Measurements from ENCODE around the gene FRMPD4. TPM values are rescaled to one million over a fixed set of nuclear protein-coding genes. Genes with fewer than 3 reads are reported as not detected.

Gene FRMPD4
- total RNA-seq, 3 donors from 2014 or later (not counting 1 experiment from before 2014, with no cell fraction given), result not detected

GRCh38 chrX:12405306-12405705, 267.0 kb downstream of the FRMPD4 start:
- Histone ChIP-seq H3K4me1 (ENCODE audit: control insufficient read depth, insufficient read depth, low read length) (no peaks in the 10 kb centered on the region), H3K27ac (ENCODE audit: low read length) (no peak overlapping the region), H3K36me3 (ENCODE audit: control insufficient read depth, insufficient read depth, low read length) (no peaks in the 10 kb centered on the region), H3K9me3 (ENCODE audit: control insufficient read depth, insufficient read depth, low read length) (no peaks in the 10 kb centered on the region), H3K4me3 (ENCODE audit: low read length) (no peak overlapping the region), H3K27me3 (ENCODE audit: control insufficient read depth, insufficient read depth, low read length) (no peaks in the 10 kb centered on the region)
- DNase-seq (no peak), ATAC-seq (no peak)
- H3K36me3 Mint-ChIP-seq, result no peaks in the 10 kb centered on the region
- no peak overlapping the region for H3K27ac Mint-ChIP-seq
- no CpG with 5 or more reads among the region's 2 CpGs for WGBS (ENCODE audit: insufficient coverage)
- no peak overlapping the region for H3K4me3 Mint-ChIP-seq
- no peaks in the 10 kb centered on the region for H3K9me3 Mint-ChIP-seq
- no peak for TF ChIP-seq CTCF (IDR thresholded peaks at IDR 0.05)
- no peaks in the 10 kb centered on the region for H3K4me1 Mint-ChIP-seq
- intact Hi-C loops (cut with micrococcal nuclease), result no loop called here
- no peaks in the 10 kb centered on the region for H3K27me3 Mint-ChIP-seq (ENCODE audit: low read depth in 2 of 2)

GRCh38 chrX:12410523-12410922, 272.2 kb downstream of the FRMPD4 start:
- intact Hi-C loops (cut with micrococcal nuclease), result no loop called here
- H3K27ac ChIP-seq (ENCODE audit: low read length), result no peak overlapping the region
- no peak for ATAC-seq
- no peak for TF ChIP-seq CTCF (IDR thresholded peaks at IDR 0.05)
- H3K4me1 ChIP-seq (ENCODE audit: control insufficient read depth, insufficient read depth, low read length), result no peaks in the 10 kb centered on the region
- DNase-seq, result no peak
- H3K9me3 Mint-ChIP-seq, result peaks cover 0 to 2% of the 10 kb centered on the region in 2 donors
- H3K4me3 ChIP-seq (ENCODE audit: low read length), result no peak overlapping the region
- no peaks in the 10 kb centered on the region for H3K36me3 ChIP-seq (ENCODE audit: control insufficient read depth, insufficient read depth, low read length)
- H3K27ac Mint-ChIP-seq, result no peak overlapping the region
- no peaks in the 10 kb centered on the region for H3K4me1 Mint-ChIP-seq
- no peaks in the 10 kb centered on the region for H3K36me3 Mint-ChIP-seq
- H3K27me3 Mint-ChIP-seq (ENCODE audit: low read depth in 2 of 2), result peaks cover 0 to 2% of the 10 kb centered on the region in 2 donors
- H3K9me3 ChIP-seq (ENCODE audit: control insufficient read depth, insufficient read depth, low read length), result no peaks in the 10 kb centered on the region
- 100% methylated on average over 1 of the region's 6 CpGs for WGBS (ENCODE audit: insufficient coverage)
- H3K4me3 Mint-ChIP-seq, result no peak overlapping the region
- H3K27me3 ChIP-seq (ENCODE audit: control insufficient read depth, insufficient read depth, low read length), result no peaks in the 10 kb centered on the region

- Histone ChIP-seq H3K4me3 (ENCODE audit: low read length) (no peak overlapping the region), H3K4me1 (ENCODE audit: control insufficient read depth, insufficient read depth, low read length) (no peaks in the 10 kb centered on the region), H3K9me3 (ENCODE audit: control insufficient read depth, insufficient read depth, low read length) (no peaks in the 10 kb centered on the region), H3K27ac (ENCODE audit: low read length) (no peak overlapping the region), H3K27me3 (ENCODE audit: control insufficient read depth, insufficient read depth, low read length) (no peaks in the 10 kb centered on the region), H3K36me3 (ENCODE audit: control insufficient read depth, insufficient read depth, low read length) (no peaks in the 10 kb centered on the region)
- 100% methylated on average over 1 of the region's 1 CpG for WGBS (ENCODE audit: insufficient coverage)
- ATAC-seq (no peak), DNase-seq (no peak)
- Mint-ChIP-seq H3K4me3 (no peak overlapping the region), H3K27me3 (ENCODE audit: low read depth in 2 of 2) (peaks cover 0 to 2% of the 10 kb centered on the region in 2 donors), H3K36me3 (no peaks in the 10 kb centered on the region), H3K4me1 (no peaks in the 10 kb centered on the region), H3K9me3 (peaks cover 2% of the 10 kb centered on the region in 2 donors), H3K27ac (no peak overlapping the region)
- intact Hi-C loops (cut with micrococcal nuclease), result no loop called here
- TF ChIP-seq CTCF (IDR thresholded peaks at IDR 0.05), result no peak
Observed at GRCh38 chrX:12411831-12412230, 273.6 kb downstream of the FRMPD4 start.

GRCh38 chrX:12412561-12412960, 274.3 kb downstream of the FRMPD4 start:
- Mint-ChIP-seq H3K4me3 (no peak overlapping the region), H3K36me3 (no peaks in the 10 kb centered on the region), H3K9me3 (peaks cover 2% of the 10 kb centered on the region in 2 donors), H3K27me3 (ENCODE audit: low read depth in 2 of 2) (peaks cover 0 to 2% of the 10 kb centered on the region in 2 donors), H3K27ac (no peak overlapping the region), H3K4me1 (no peaks in the 10 kb centered on the region)
- Histone ChIP-seq H3K9me3 (ENCODE audit: control insufficient read depth, insufficient read depth, low read length) (no peaks in the 10 kb centered on the region), H3K4me3 (ENCODE audit: low read length) (no peak overlapping the region), H3K27me3 (ENCODE audit: control insufficient read depth, insufficient read depth, low read length) (no peaks in the 10 kb centered on the region), H3K27ac (ENCODE audit: low read length) (no peak overlapping the region), H3K4me1 (ENCODE audit: control insufficient read depth, insufficient read depth, low read length) (no peaks in the 10 kb centered on the region), H3K36me3 (ENCODE audit: control insufficient read depth, insufficient read depth, low read length) (no peaks in the 10 kb centered on the region)
- intact Hi-C loops (cut with micrococcal nuclease), result no loop called here
- no peak for ATAC-seq
- no peak for TF ChIP-seq CTCF (IDR thresholded peaks at IDR 0.05)
- no CpG with 5 or more reads among the region's 1 CpG for WGBS (ENCODE audit: insufficient coverage)
- no peak for DNase-seq
